HEK293 (cell line): ENCODE results near the gene RBAK.

Experiments used
- CTCF ChIA-PET: fragments of 350-600 bp; formaldehyde crosslinking; extraction: SDS; loops from one replicate; lab custom pipeline; 2021; ENCODE audit warnings: antibody characterized with exemption; lab: Yijun Ruan, JAX
- POLR2A ChIA-PET: fragments of 300-600 bp; formaldehyde crosslinking; extraction: SDS; loops from one replicate; lab custom pipeline; 2020; ENCODE audit warnings: antibody characterized with exemption, inconsistent platforms; lab: Yijun Ruan, JAX
- H3K27ac ChIP-seq: fragments of 200-500 bp; sonication (Bioruptor generic); 2 replicates; pipeline ENCODE4 v1.5.1; 2014; ENCODE audit warnings: low read depth, low read length, control low read depth, inconsistent platforms; ENCODE audit errors: extremely low read depth
- H3K36me3 ChIP-seq, 2 experiments: fragments of 200-500 bp in 1 of 2; sonication (Bioruptor generic) in 1 of 2; 1 replicate in 1 of 2; 2 replicates in 1 of 2; pipeline ENCODE4 v1.5.1; 2014 to 2017; ENCODE audit warnings: inconsistent platforms in 2 of 2, low read length in 2 of 2; ENCODE audit not compliant: control insufficient read depth in 2 of 2, insufficient read depth in 1 of 2
- H3K4me1 ChIP-seq: fragments of 200-500 bp; sonication (Bioruptor generic); 2 replicates; pipeline ENCODE4 v1.5.1; 2014; ENCODE audit warnings: mild to moderate bottlenecking, low read length, inconsistent platforms; ENCODE audit not compliant: control insufficient read depth, insufficient read depth
- H3K4me3 ChIP-seq: 2 replicates; pipeline ENCODE4 v1.5.1; 2011; ENCODE audit warnings: low read depth, mild to moderate bottlenecking, control low read depth, low read length, moderate library complexity
- H3K9me3 ChIP-seq: fragments of 200-500 bp; sonication (Bioruptor generic); 2 replicates; pipeline ENCODE4 v1.5.1; 2014; ENCODE audit warnings: low read depth, low read length, inconsistent platforms; ENCODE audit not compliant: control insufficient read depth, insufficient read depth
- AEBP2 ChIP-seq: fragments of 450-650 bp; formaldehyde crosslinking; IDR thresholded peaks from 2 replicates; pipeline ENCODE4 v1.5.1; 2016; ENCODE audit warnings: missing biosample characterization, missing genetic modification characterization, borderline replicate concordance
- GFI1B ChIP-seq: fragments of 450-650 bp; formaldehyde crosslinking; IDR thresholded peaks from 2 replicates; pipeline ENCODE4 v1.5.1; 2016; ENCODE audit warnings: missing biosample characterization, missing genetic modification characterization
- IKZF3 ChIP-seq: fragments of 450-650 bp; IDR thresholded peaks from 2 replicates; pipeline ENCODE4 v1.5.0; 2018; ENCODE audit warnings: missing biosample characterization, mild to moderate bottlenecking, missing genetic modification characterization, moderate library complexity
- INSM2 ChIP-seq: fragments of 450-650 bp; formaldehyde crosslinking; IDR thresholded peaks from 2 replicates; pipeline ENCODE4 v1.5.1; 2016; ENCODE audit warnings: missing biosample characterization, missing genetic modification characterization
- OSR2 ChIP-seq: fragments of 450-650 bp; formaldehyde crosslinking; IDR thresholded peaks from 2 replicates; pipeline ENCODE4 v1.5.1; 2016; ENCODE audit warnings: missing biosample characterization, missing genetic modification characterization
- PRDM10 ChIP-seq: fragments of 450-650 bp; formaldehyde crosslinking; IDR thresholded peaks from 2 replicates; pipeline ENCODE4 v1.5.1; 2016; ENCODE audit warnings: missing biosample characterization, missing genetic modification characterization
- SALL2 ChIP-seq: fragments of 450-650 bp; formaldehyde crosslinking; IDR thresholded peaks from 2 replicates; pipeline ENCODE4 v1.5.0; 2017; ENCODE audit warnings: missing biosample characterization, mild to moderate bottlenecking, missing genetic modification characterization, borderline replicate concordance
- ZBTB1 ChIP-seq: fragments of 450-650 bp; formaldehyde crosslinking; IDR thresholded peaks from 2 replicates; pipeline ENCODE4 v1.5.1; 2016; ENCODE audit warnings: missing biosample characterization, missing genetic modification characterization
- ZBTB21 ChIP-seq: fragments of 450-650 bp; formaldehyde crosslinking; IDR thresholded peaks from 2 replicates; pipeline ENCODE4 v1.5.1; 2017; ENCODE audit warnings: missing biosample characterization, missing genetic modification characterization
- ZBTB26 ChIP-seq: fragments of 450-650 bp; formaldehyde crosslinking; optimal IDR thresholded peaks from 2 replicates; pipeline ENCODE3; 2016; ENCODE audit warnings: missing biosample characterization, mild to moderate bottlenecking, missing genetic modification characterization
- ZBTB48 ChIP-seq: fragments of 450-650 bp; formaldehyde crosslinking; IDR thresholded peaks from 2 replicates; pipeline ENCODE4 v1.5.1; 2016; ENCODE audit warnings: missing biosample characterization, missing genetic modification characterization
- ZFP41 ChIP-seq: fragments of 450-650 bp; formaldehyde crosslinking; IDR thresholded peaks from 2 replicates; pipeline ENCODE4 v1.5.1; 2016; ENCODE audit warnings: missing biosample characterization, missing genetic modification characterization, borderline replicate concordance
- ZNF10 ChIP-seq: fragments of 450-650 bp; formaldehyde crosslinking; IDR thresholded peaks from 2 replicates; pipeline ENCODE4 v1.5.1; 2017; ENCODE audit warnings: missing biosample characterization, missing genetic modification characterization
- ZNF146 ChIP-seq: fragments of 450-650 bp; formaldehyde crosslinking; IDR thresholded peaks from 2 replicates; pipeline ENCODE4 v1.5.1; 2016; ENCODE audit warnings: missing biosample characterization, missing genetic modification characterization
- ZNF202 ChIP-seq: fragments of 450-650 bp; formaldehyde crosslinking; IDR thresholded peaks from 2 replicates; pipeline ENCODE4 v1.5.1; 2016; ENCODE audit warnings: missing biosample characterization, missing genetic modification characterization, borderline replicate concordance
- ZNF341 ChIP-seq: fragments of 450-650 bp; formaldehyde crosslinking; IDR thresholded peaks from 2 replicates; pipeline ENCODE4; 2016; ENCODE audit warnings: low read depth, missing biosample characterization, missing genetic modification characterization
- ZNF362 ChIP-seq: fragments of 450-650 bp; formaldehyde crosslinking; IDR thresholded peaks from 2 replicates; pipeline ENCODE4 v1.5.1; 2016; ENCODE audit warnings: missing biosample characterization, missing genetic modification characterization
- TF ChIP-seq, protein P1 (sequence below): IDR thresholded peaks from 2 replicates; pipeline ENCODE4 v1.6.1; 2011; ENCODE audit warnings: mild to moderate bottlenecking, low read depth, low read length, borderline replicate concordance
- TF ChIP-seq, protein P2 (sequence below): fragments of 450-650 bp; formaldehyde crosslinking; IDR thresholded peaks from 2 replicates; pipeline ENCODE4 v1.5.1; 2017; ENCODE audit warnings: missing biosample characterization, missing genetic modification characterization

The RBAK gene

GRCh38 chr7:5088906-5089305, 43.2 kb downstream of the RBAK start:
- Histone ChIP-seq H3K9me3 (no peaks in the 10 kb centered on the region), H3K27ac (no peak overlapping the region), H3K4me3 (no peak overlapping the region), H3K4me1 (no peaks in the 10 kb centered on the region), H3K36me3 (no peaks in the 10 kb centered on the region)
- ChIA-PET CTCF (interaction anchor here (1.2 to 1.6 kb wide), 2 partner anchors 239 to 290 kb away, joined by 3 to 7 read pairs; no protein-coding TSS in a partner anchor), POLR2A (no interaction called here)
- TF ChIP-seq ZBTB21 (tag by site-specific recombination) (no peak), OSR2 (tag by site-specific recombination) (no peak), ZBTB1 (tag by site-specific recombination) (no peak), SALL2 (no peak), ZBTB48 (no peak), ZNF202 (no peak), PRDM10 (tag by site-specific recombination) (no peak), ZNF146 (tag by site-specific recombination) (no peak), INSM2 (tag by site-specific recombination) (no peak), ZBTB26 (no peak), ZNF341 (tag by site-specific recombination) (no peak), ZNF10 (tag by site-specific recombination) (no peak), IKZF3 (no peak), GFI1B (no peak), ZFP41 (no peak), AEBP2 (tag by site-specific recombination) (no peak), ZNF362 (tag by site-specific recombination) (no peak)
- TF ChIP-seq, protein P1, sequence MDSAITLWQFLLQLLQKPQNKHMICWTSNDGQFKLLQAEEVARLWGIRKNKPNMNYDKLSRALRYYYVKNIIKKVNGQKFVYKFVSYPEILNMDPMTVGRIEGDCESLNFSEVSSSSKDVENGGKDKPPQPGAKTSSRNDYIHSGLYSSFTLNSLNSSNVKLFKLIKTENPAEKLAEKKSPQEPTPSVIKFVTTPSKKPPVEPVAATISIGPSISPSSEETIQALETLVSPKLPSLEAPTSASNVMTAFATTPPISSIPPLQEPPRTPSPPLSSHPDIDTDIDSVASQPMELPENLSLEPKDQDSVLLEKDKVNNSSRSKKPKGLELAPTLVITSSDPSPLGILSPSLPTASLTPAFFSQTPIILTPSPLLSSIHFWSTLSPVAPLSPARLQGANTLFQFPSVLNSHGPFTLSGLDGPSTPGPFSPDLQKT: no peak
- TF ChIP-seq, protein P2, sequence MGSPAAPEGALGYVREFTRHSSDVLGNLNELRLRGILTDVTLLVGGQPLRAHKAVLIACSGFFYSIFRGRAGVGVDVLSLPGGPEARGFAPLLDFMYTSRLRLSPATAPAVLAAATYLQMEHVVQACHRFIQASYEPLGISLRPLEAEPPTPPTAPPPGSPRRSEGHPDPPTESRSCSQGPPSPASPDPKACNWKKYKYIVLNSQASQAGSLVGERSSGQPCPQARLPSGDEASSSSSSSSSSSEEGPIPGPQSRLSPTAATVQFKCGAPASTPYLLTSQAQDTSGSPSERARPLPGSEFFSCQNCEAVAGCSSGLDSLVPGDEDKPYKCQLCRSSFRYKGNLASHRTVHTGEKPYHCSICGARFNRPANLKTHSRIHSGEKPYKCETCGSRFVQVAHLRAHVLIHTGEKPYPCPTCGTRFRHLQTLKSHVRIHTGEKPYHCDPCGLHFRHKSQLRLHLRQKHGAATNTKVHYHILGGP (tag by site-specific recombination): no peak
